Endothelial cell of umbilical vein (primary cell): ENCODE data around the gene SPEN. TPM values are rescaled to one million over a fixed set of nuclear protein-coding genes. Genes with fewer than 3 reads are reported as not detected.

ENCODE experiments used
- BruUV-seq: library from RNA; stranded (reverse); fragments of 400-500 nt; replicated peaks from 2 replicates; lab custom pipeline; 2021; lab: Mats Ljungman, UMichigan
- CTCF ChIA-PET: fragments of 300-600, 350-600 bp; sonication (Branson Sonifier 250); formaldehyde crosslinking; loops from one replicate; lab custom pipeline; 2021; ENCODE audit warnings: antibody characterized with exemption, inconsistent platforms; lab: Charles Lee
- POLR2A ChIA-PET: fragments of 300-600, 350-600 bp; sonication (Branson Sonifier 250); formaldehyde crosslinking; loops from one replicate; lab custom pipeline; 2021; ENCODE audit warnings: antibody characterized with exemption, inconsistent platforms; lab: Charles Lee
- DNase-seq: peaks from one replicate; pipeline ENCODE4 v3.0.0-alpha.2; 2011; ENCODE audit warnings: low read depth, low spot score
- FAIRE-seq: peaks from 2 replicates; lab custom pipeline; 2011; peaks lifted over from hg19 to GRCh38; lab: Jason Lieb, UNC
- H2AFZ ChIP-seq: 2 replicates; pipeline ENCODE4 v1.6.0; 2012; ENCODE audit warnings: low read depth, low read length, control low read depth, inconsistent platforms
- H3K27ac ChIP-seq: 2 replicates; pipeline ENCODE4 v1.5.1; 2011; ENCODE audit warnings: low read depth, mild to moderate bottlenecking, control low read depth, low read length, moderate library complexity; ENCODE audit not compliant: insufficient read depth
- H3K27me3 ChIP-seq, 2 experiments: 2 replicates each; pipeline versions ENCODE4 v1.6.0 to v1.6.1; 2011; ENCODE audit warnings: low read length in 2 of 2, mixed read lengths in 1 of 2; ENCODE audit not compliant: control insufficient read depth in 2 of 2, insufficient read depth in 2 of 2
- H3K36me3 ChIP-seq, 2 experiments: 2 replicates in 1 of 2; 3 replicates in 1 of 2; pipeline ENCODE4 v1.5.1; 2011; ENCODE audit warnings: low read length in 2 of 2, mild to moderate bottlenecking in 1 of 2, moderate library complexity in 1 of 2; ENCODE audit not compliant: control insufficient read depth in 2 of 2, insufficient read depth in 2 of 2; ENCODE audit errors: extremely low read depth in 1 of 2
- H3K4me1 ChIP-seq: 3 replicates; pipeline ENCODE4 v1.5.1; 2011; ENCODE audit warnings: mild to moderate bottlenecking, low read length; ENCODE audit not compliant: control insufficient read depth, insufficient read depth; ENCODE audit errors: extremely low read depth
- H3K4me2 ChIP-seq: 2 replicates; pipeline ENCODE4 v1.6.1; 2011; ENCODE audit warnings: low read length, control low read depth, mixed read lengths; ENCODE audit not compliant: insufficient read depth
- H3K4me3 ChIP-seq, 3 experiments: fragments of 200-600 bp in 1 of 3; sonication (generic), shearing (Covaris generic) in 1 of 3; replicated peaks in 1 of 3; 2 replicates each; pipeline ENCODE4 v1.5.1; 2011 to 2016; ENCODE audit warnings: control low read depth in 3 of 3, low read length in 3 of 3, mild to moderate bottlenecking in 2 of 3, inconsistent platforms in 1 of 3, low read depth in 1 of 3, moderate library complexity in 1 of 3; ENCODE audit not compliant: insufficient read depth in 1 of 3
- H3K79me2 ChIP-seq: 2 replicates; pipeline ENCODE4 v1.6.0; 2012; ENCODE audit warnings: low read length, inconsistent platforms; ENCODE audit not compliant: control insufficient read depth, insufficient read depth
- H3K9ac ChIP-seq: replicated peaks from 2 replicates; pipeline ENCODE3; 2011; ENCODE audit warnings: low read length, control low read depth; ENCODE audit not compliant: insufficient read depth; ENCODE audit errors: extremely low read depth
- H3K9me1 ChIP-seq: replicated peaks from 3 replicates; pipeline ENCODE4 v1.6.0; 2011; ENCODE audit warnings: mild to moderate bottlenecking, low read length; ENCODE audit not compliant: control insufficient read depth, insufficient read depth; ENCODE audit errors: extremely low read depth
- H3K9me3 ChIP-seq: replicated peaks from 2 replicates; pipeline ENCODE4 v1.5.1; 2012; ENCODE audit warnings: low read length, inconsistent platforms; ENCODE audit not compliant: control insufficient read depth, insufficient read depth
- H4K20me1 ChIP-seq: replicated peaks from 2 replicates; pipeline ENCODE3; 2011; ENCODE audit warnings: mild to moderate bottlenecking, low read length; ENCODE audit not compliant: control insufficient read depth, insufficient read depth; ENCODE audit errors: extremely low read depth
- EZH2 ChIP-seq: IDR thresholded peaks from 2 replicates; pipeline ENCODE4 v1.6.1; 2012; ENCODE audit warnings: borderline replicate concordance, low read depth, mild to moderate bottlenecking, moderate library complexity, low read length, inconsistent platforms; ENCODE audit not compliant: severe bottlenecking
- GATA2 ChIP-seq: IDR thresholded peaks from 2 replicates; pipeline ENCODE4 v1.7.0; 2011; ENCODE audit warnings: low read depth, mild to moderate bottlenecking, moderate library complexity, mixed read lengths, low read length; ENCODE audit not compliant: insufficient read length, insufficient read depth
- JUN ChIP-seq: IDR thresholded peaks from 2 replicates; pipeline ENCODE4 v1.6.1; 2011; ENCODE audit warnings: borderline replicate concordance, low read depth; ENCODE audit not compliant: insufficient read length, insufficient read depth
- MAX ChIP-seq: IDR thresholded peaks from 2 replicates; pipeline ENCODE4 v1.6.1; 2011; ENCODE audit not compliant: insufficient read depth, insufficient read length
- MYC ChIP-seq: IDR thresholded peaks from one replicate; pipeline ENCODE4 v1.6.1; 2011; ENCODE audit warnings: mild to moderate bottlenecking, low read depth, low read length
- POLR2A ChIP-seq: IDR thresholded peaks from 2 replicates; pipeline ENCODE4 v1.6.1; 2012; ENCODE audit warnings: low read depth, mild to moderate bottlenecking, control low read depth, low read length
- POLR2AphosphoS5 ChIP-seq: IDR thresholded peaks from 2 replicates; pipeline ENCODE4 v1.6.1; 2012; ENCODE audit warnings: low read depth, mild to moderate bottlenecking, control low read depth, low read length, moderate library complexity; ENCODE audit not compliant: insufficient read depth
- dilution Hi-C: fragments of 300-500 bp; cut with MboI; formaldehyde crosslinking; loops from one replicate; pipeline ENCODE4 v1.15.0; 2019; ENCODE audit warnings: low sequenced_read_pairs; ENCODE audit not compliant: extremely low pct_ligation_motif_present
- intact Hi-C: fragments of 100-400 bp; cut with micrococcal nuclease; formaldehyde crosslinking; loops from one replicate; pipeline ENCODE4 v1.10.0; 2022
- polyA plus RNA-seq, 4 experiments: library from polyadenylated mRNA; depleted of rRNA in 3 of 4; stranded (reverse) in 3 of 4; unstranded in 1 of 4; fragments of >200 nt; gene quantifications; 2 replicates each; pipeline versions ENCODE4 v1.2.1 to v1.2.3, GENCODE V29; 2011 to 2012; ENCODE audit warnings: missing spikeins in 1 of 4
- total RNA-seq: library from RNA; stranded (reverse); gene quantifications from 2 replicates; pipeline ENCODE4 v1.2.3, GENCODE V29; 2021
- TF ChIP-seq, protein P1 (sequence below), 2 donors: IDR thresholded peaks; 1 replicate in 1 of 2; 2 replicates in 1 of 2; pipeline ENCODE4 v1.5.1; 2011; ENCODE audit warnings: low read length in 2 of 2, mild to moderate bottlenecking in 2 of 2, moderate library complexity in 2 of 2, control low read depth in 1 of 2, inconsistent platforms in 1 of 2, low read depth in 1 of 2; ENCODE audit not compliant: insufficient read depth in 1 of 2; ENCODE audit errors: extremely low read depth in 1 of 2

SPEN gene
- total and polyA plus RNA-seq, 2 donors (not counting 3 experiments of a cell fraction or from before 2014, with no cell fraction given), result 9.3 to 44.4 TPM

DNA sequence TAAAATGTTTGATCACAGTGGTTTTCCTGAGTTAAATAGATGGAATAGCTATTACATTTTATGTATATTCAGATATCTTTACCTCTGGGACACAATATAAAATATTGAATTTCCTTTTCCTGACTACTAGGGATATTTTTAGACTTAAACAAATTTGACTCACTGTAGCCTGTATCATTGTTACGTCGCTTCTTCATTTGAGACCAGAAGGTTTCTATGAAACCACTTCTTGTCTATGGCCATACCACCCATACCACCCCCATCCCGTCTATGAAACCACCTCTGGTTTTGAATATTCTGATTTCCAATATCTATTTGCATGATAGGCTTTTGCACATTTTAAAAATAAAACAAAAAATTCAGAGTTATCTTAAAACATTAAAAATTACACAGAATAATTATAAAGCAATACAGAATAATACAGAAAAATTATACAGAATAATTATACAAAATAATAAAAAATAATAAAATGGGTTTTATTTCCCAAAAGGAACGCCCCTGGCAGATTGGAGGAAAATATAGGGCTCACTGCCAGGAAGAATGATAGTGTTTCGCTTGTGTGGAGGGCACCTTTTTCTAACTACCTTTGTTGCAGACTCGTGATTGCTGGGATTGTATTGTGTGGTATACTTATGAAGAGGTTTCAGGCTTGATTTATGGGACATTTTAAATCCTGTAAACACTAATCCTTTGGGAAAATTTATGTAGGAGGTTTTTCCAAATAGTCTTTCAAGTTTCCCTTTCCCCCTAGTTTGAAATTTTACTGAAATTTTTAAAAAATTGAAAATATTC is 4.7 kb downstream of the SPEN start:
- Histone ChIP-seq H3K79me2 (peaks cover 94% of the 10 kb centered on the region), H2AFZ (no peak overlapping the region), H3K9ac (no peak overlapping the region), H3K9me3 (no peaks in the 10 kb centered on the region), H3K9me1 (no peaks in the 10 kb centered on the region), H3K27me3 (no peaks in the 10 kb centered on the region), H4K20me1 (no peaks in the 10 kb centered on the region), H3K4me3 (no peak overlapping the region), H3K36me3 (no peaks in the 10 kb centered on the region), H3K27ac (no peak overlapping the region), H3K4me1 (peaks cover 25% of the 10 kb centered on the region), H3K4me2 (peak overlapping the region; percentile 45)
- POLR2A ChIA-PET, result interaction anchor here (0.5 kb wide), 1 partner anchor 19 kb away, joined by 3 read pairs; no protein-coding TSS in a partner anchor
- DNase-seq (peak; percentile 18), FAIRE-seq (no peak)
- dilution Hi-C loops, result no loop called here
- CTCF ChIA-PET, result no interaction called here
- intact Hi-C loops, result no loop called here
- no peak for TF ChIP-seq POLR2A
- no peak for TF ChIP-seq POLR2AphosphoS5
- TF ChIP-seq, protein P1, sequence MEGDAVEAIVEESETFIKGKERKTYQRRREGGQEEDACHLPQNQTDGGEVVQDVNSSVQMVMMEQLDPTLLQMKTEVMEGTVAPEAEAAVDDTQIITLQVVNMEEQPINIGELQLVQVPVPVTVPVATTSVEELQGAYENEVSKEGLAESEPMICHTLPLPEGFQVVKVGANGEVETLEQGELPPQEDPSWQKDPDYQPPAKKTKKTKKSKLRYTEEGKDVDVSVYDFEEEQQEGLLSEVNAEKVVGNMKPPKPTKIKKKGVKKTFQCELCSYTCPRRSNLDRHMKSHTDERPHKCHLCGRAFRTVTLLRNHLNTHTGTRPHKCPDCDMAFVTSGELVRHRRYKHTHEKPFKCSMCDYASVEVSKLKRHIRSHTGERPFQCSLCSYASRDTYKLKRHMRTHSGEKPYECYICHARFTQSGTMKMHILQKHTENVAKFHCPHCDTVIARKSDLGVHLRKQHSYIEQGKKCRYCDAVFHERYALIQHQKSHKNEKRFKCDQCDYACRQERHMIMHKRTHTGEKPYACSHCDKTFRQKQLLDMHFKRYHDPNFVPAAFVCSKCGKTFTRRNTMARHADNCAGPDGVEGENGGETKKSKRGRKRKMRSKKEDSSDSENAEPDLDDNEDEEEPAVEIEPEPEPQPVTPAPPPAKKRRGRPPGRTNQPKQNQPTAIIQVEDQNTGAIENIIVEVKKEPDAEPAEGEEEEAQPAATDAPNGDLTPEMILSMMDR (IDR thresholded peaks at IDR 0.05; ENCODE audit: extremely low read depth in 1 of 2, insufficient read depth in 1 of 2, low read depth in 1 of 2, low read length in 2 of 2), result no peak
- TF ChIP-seq MAX, result no peak
- TF ChIP-seq JUN, result no peak
- TF ChIP-seq EZH2, result no peak
- no peak for TF ChIP-seq MYC
- TF ChIP-seq GATA2, result no peak
- BruUV-seq, result no TSS peak
